K562 treated with DMSO at 1 percent for 4 hours (cell line): ENCODE results near the gene MEMO1. TPM values are rescaled to one million over a fixed set of nuclear protein-coding genes. Genes with fewer than 3 reads are reported as not detected.

Experiments
- total RNA-seq: library from RNA; unstranded; fragments of 300-600 nt; gene quantifications from 2 replicates; pipeline ENCODE4 v1.2.3, GENCODE V29; 2022; ENCODE audit not compliant: insufficient read depth

The MEMO1 gene
- total RNA-seq = 18.8 and 24.5 TPM in 2 replicates

DNA sequence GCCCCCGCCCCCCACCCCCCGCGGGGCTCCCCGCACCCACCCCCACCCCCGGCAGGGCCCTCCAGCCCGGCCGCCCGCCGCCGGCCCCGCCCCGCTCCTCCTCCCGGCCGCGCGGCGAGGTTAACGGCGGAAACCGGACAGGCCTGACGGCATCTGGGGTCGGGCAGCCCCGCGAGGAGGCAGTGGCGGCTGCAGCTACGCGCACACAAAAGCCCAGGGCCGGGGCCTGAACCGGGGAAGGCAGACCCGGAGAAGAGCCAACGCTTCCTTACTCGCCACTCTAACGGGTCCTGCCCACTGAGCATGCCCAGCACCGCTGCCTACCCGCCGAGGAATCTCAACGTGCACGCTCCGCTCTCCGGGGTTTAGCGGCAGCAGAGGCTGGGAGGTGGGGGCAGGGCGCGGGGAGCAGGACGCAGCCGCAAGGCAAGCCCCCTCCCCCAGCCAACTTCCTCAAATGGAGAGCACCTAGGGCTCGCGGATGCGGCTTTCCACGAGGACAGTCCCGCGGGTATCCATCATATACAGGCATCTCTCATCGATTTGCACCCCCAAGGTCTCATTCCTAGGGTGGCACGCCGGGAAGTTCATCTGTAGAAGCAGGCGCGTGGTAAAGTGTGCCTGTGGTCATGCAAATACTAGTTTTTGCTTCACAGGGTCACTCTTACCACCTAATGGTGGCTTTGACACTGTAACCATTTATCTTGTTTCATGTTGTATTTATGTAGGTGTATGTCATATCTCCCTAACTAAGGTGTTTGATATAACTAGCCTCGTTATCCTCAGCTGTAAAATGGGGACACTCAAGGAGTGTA lies at the start of gene MEMO1:
TSS of gene MEMO1 (minus strand) at position 339 of the 815 bp plus-strand sequence. CDS start 761 bp downstream, outside the sequence.

DNA sequence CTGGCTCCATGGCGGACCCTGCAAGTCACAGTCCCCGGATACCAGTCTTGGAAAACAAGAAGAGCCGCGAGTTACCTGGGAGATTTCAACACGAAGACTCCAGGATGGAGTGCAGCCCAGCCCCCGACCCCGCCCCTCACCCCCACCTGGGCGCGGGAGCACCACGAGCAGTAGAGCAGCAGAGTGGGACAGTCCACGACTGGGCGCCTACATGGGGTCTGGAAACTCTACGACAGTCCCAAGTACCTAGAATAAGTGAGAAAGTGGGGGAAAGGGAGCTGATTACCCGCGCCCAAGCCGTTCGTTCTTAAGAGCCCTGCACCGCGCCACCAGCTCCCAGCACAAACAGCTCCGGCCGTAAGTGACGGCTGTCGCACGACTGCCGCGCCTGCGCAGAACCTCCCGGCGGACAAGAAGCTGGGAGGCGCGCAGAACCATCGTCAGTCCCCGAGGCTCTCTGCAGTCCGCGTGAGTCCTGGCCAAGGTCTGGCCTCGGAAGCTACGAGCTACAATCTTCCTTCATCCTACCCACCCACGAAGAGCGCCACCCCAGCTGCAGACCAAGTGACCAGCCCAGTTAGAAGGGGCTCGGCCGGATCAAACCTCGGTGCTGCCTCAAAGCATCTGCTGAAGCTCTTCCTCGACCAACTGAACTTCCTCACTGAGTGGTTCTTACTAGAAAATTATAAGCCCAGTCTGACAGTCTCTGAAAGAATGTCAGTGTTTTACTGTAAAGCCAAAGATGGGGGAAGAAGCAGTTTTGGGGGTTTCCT lies 28.8 kb upstream of the MEMO1 start, which contains the start of gene DPY30:
TSS of gene DPY30 (minus strand) at position 359 of the 773 bp plus-strand sequence. CDS start at position 10, 349 bp downstream.

Other genes starting within 250 kb of the MEMO1 start
- 76.3 and 77.2 TPM in 2 replicates for gene DPY30, start 28.8 kb upstream of the MEMO1 start, total RNA-seq
- 6.2 and 12.6 TPM in 2 replicates for gene SPAST, start 52.5 kb upstream of the MEMO1 start, total RNA-seq
- 12.5 and 14.8 TPM in 2 replicates for gene SLC30A6, start 154.9 kb upstream of the MEMO1 start, total RNA-seq